ENCODE measurements around the gene CTNNBL1. TPM values are rescaled to one million over a fixed set of nuclear protein-coding genes. Genes with fewer than 3 reads are reported as not detected.
"Not testable (repeated sequence)": the region's sequence is repeated elsewhere in the genome, so short reads cannot be mapped to it uniquely, and the experiment has no call there.

CTNNBL1 gene
- total RNA-seq, 1 donor from 2014 or later: 58.0 TPM

- DNase-seq: no peak
- Mint-ChIP-seq H3K4me3 (ENCODE audit: unreplicated experiment) (no peak overlapping the region), H3K27me3 (ENCODE audit: unreplicated experiment) (no peaks in the 10 kb centered on the region), H3K4me1 (ENCODE audit: low read depth, unreplicated experiment) (no peaks in the 10 kb centered on the region), H3K36me3 (ENCODE audit: unreplicated experiment) (no peaks in the 10 kb centered on the region), H3K9me3 (ENCODE audit: unreplicated experiment) (no peaks in the 10 kb centered on the region), H3K27ac (ENCODE audit: unreplicated experiment) (no peak overlapping the region)
- TF ChIP-seq CTCF (IDR thresholded peaks at IDR 0.05; ENCODE audit: partially characterized antibody, unreplicated experiment): no peak
These were observed 6.5 kb downstream of the CTNNBL1 start for GRCh38 chr20:37700301-37700700.

- H3K9me3 Mint-ChIP-seq (ENCODE audit: unreplicated experiment); H3K4me1 Mint-ChIP-seq (ENCODE audit: low read depth, unreplicated experiment); DNase-seq; H3K27ac Mint-ChIP-seq (ENCODE audit: unreplicated experiment); H3K36me3 Mint-ChIP-seq (ENCODE audit: unreplicated experiment); H3K4me3 Mint-ChIP-seq (ENCODE audit: unreplicated experiment); H3K27me3 Mint-ChIP-seq (ENCODE audit: unreplicated experiment): not testable (repeated sequence)
These were observed 7.8 kb downstream of the CTNNBL1 start for GRCh38 chr20:37701676-37702075.

- no peak for DNase-seq
- Mint-ChIP-seq H3K4me1 (ENCODE audit: low read depth, unreplicated experiment) (no peaks in the 10 kb centered on the region), H3K4me3 (ENCODE audit: unreplicated experiment) (no peak overlapping the region), H3K27me3 (ENCODE audit: unreplicated experiment) (no peaks in the 10 kb centered on the region), H3K9me3 (ENCODE audit: unreplicated experiment) (peaks cover 2% of the 10 kb centered on the region), H3K36me3 (ENCODE audit: unreplicated experiment) (peaks cover 12% of the 10 kb centered on the region), H3K27ac (ENCODE audit: unreplicated experiment) (no peak overlapping the region)
- no peak for TF ChIP-seq CTCF (IDR thresholded peaks at IDR 0.05; ENCODE audit: partially characterized antibody, unreplicated experiment)
These were observed 8.7 kb downstream of the CTNNBL1 start for GRCh38 chr20:37702403-37703034.

GRCh38 chr20:37703035-37703845, 9.4 kb downstream of the CTNNBL1 start:
- Mint-ChIP-seq H3K36me3 (ENCODE audit: unreplicated experiment) (peaks cover 16% of the 10 kb centered on the region), H3K27me3 (ENCODE audit: unreplicated experiment) (no peaks in the 10 kb centered on the region), H3K4me1 (ENCODE audit: low read depth, unreplicated experiment) (no peaks in the 10 kb centered on the region), H3K9me3 (ENCODE audit: unreplicated experiment) (peaks cover 2% of the 10 kb centered on the region), H3K4me3 (ENCODE audit: unreplicated experiment) (no peak overlapping the region), H3K27ac (ENCODE audit: unreplicated experiment) (no peak overlapping the region)
- no peak for TF ChIP-seq CTCF (IDR thresholded peaks at IDR 0.05; ENCODE audit: partially characterized antibody, unreplicated experiment)
- no peak for DNase-seq

- TF ChIP-seq CTCF (IDR thresholded peaks at IDR 0.05; ENCODE audit: partially characterized antibody, unreplicated experiment): no peak
- Mint-ChIP-seq H3K4me3 (ENCODE audit: unreplicated experiment) (no peak overlapping the region), H3K4me1 (ENCODE audit: low read depth, unreplicated experiment) (no peaks in the 10 kb centered on the region), H3K36me3 (ENCODE audit: unreplicated experiment) (peaks cover 22% of the 10 kb centered on the region), H3K27ac (ENCODE audit: unreplicated experiment) (no peak overlapping the region), H3K9me3 (ENCODE audit: unreplicated experiment) (peaks cover 2% of the 10 kb centered on the region), H3K27me3 (ENCODE audit: unreplicated experiment) (no peaks in the 10 kb centered on the region)
- DNase-seq: no peak
These were observed 11.1 kb downstream of the CTNNBL1 start for GRCh38 chr20:37704955-37705354.

All from glutamatergic neuron (in vitro differentiated cells).